ENCODE measurements around the gene CYP4B1. TPM values are rescaled to one million over a fixed set of nuclear protein-coding genes. Genes with fewer than 3 reads are reported as not detected.
"Not testable (repeated sequence)": the region's sequence is repeated elsewhere in the genome, so short reads cannot be mapped to it uniquely, and the experiment has no call there.

CYP4B1 gene
- total and polyA plus RNA-seq, 4 donors: 0.18 to 0.59 (median 0.18) TPM; not detected in 1

DNA sequence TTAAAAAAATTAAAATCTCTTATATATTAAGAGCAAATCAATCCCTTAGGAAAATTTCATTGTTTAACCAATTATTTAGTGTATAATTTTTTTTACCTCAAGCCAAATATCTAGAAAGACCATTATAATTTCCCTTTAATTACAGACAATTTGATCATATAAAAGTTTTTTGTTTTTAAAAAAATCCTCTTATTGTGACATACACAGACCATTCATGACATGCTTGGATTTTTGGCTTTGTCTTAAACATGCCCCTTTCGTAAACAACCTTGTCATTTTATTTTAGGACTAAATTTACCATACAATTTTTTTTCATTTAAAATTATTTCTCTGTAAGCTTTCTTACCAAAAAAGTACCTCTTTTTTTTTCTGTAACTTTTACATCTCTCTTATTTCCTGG is 14.2 kb upstream of the CYP4B1 start:
- Histone ChIP-seq H3K4me3 (ENCODE audit: low read depth in 1 of 3, low read length in 3 of 3) (no peak overlapping the region), H3K9ac (ENCODE audit: low read depth in 1 of 2, low read length in 2 of 2) (no peak overlapping the region), H3K27me3 (ENCODE audit: control insufficient read depth in 4 of 4, insufficient read depth in 4 of 4, low read length in 3 of 4) (no peaks in the 10 kb centered on the region), H3K4me1 (ENCODE audit: control insufficient read depth in 4 of 4, insufficient read depth in 4 of 4, low read length in 3 of 4) (no peaks in the 10 kb centered on the region), H3K36me3 (ENCODE audit: control insufficient read depth in 4 of 4, insufficient read depth in 3 of 4, low read depth in 1 of 4, low read length in 3 of 4) (no peaks in the 10 kb centered on the region), H3K27ac (ENCODE audit: low read depth in 1 of 2, low read length in 2 of 2) (no peak overlapping the region), H3K9me3 (ENCODE audit: control insufficient read depth in 4 of 4, low read length in 3 of 4) (no peaks in the 10 kb centered on the region)
- WGBS: 92% methylated on average over 1 of the region's 1 CpG
- no peak for DNase-seq (ENCODE audit: low spot score)
- TF ChIP-seq, protein P1, sequence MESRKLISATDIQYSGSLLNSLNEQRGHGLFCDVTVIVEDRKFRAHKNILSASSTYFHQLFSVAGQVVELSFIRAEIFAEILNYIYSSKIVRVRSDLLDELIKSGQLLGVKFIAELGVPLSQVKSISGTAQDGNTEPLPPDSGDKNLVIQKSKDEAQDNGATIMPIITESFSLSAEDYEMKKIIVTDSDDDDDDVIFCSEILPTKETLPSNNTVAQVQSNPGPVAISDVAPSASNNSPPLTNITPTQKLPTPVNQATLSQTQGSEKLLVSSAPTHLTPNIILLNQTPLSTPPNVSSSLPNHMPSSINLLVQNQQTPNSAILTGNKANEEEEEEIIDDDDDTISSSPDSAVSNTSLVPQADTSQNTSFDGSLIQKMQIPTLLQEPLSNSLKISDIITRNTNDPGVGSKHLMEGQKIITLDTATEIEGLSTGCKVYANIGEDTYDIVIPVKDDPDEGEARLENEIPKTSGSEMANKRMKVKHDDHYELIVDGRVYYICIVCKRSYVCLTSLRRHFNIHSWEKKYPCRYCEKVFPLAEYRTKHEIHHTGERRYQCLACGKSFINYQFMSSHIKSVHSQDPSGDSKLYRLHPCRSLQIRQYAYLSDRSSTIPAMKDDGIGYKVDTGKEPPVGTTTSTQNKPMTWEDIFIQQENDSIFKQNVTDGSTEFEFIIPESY (IDR thresholded peaks at IDR 0.05): no peak
- TF ChIP-seq GABPA (IDR thresholded peaks at IDR 0.05 in 1 of 2, conservative IDR thresholded peaks at IDR 0.05 in 1 of 2): no peak
- TF ChIP-seq, protein P2, sequence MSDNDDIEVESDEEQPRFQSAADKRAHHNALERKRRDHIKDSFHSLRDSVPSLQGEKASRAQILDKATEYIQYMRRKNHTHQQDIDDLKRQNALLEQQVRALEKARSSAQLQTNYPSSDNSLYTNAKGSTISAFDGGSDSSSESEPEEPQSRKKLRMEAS (IDR thresholded peaks at IDR 0.05): no peak
- TF ChIP-seq HNF4A (conservative IDR thresholded peaks at IDR 0.05): no peak
- TF ChIP-seq YY1 (IDR thresholded peaks at IDR 0.05): no peak
- TF ChIP-seq JUND (IDR thresholded peaks at IDR 0.05): no peak
- TF ChIP-seq EGR1 (IDR thresholded peaks at IDR 0.05; ENCODE audit: low read depth in 2 of 2): no peak
- TF ChIP-seq FOXA1 (IDR thresholded peaks at IDR 0.05): no peak
- TF ChIP-seq, protein P3, sequence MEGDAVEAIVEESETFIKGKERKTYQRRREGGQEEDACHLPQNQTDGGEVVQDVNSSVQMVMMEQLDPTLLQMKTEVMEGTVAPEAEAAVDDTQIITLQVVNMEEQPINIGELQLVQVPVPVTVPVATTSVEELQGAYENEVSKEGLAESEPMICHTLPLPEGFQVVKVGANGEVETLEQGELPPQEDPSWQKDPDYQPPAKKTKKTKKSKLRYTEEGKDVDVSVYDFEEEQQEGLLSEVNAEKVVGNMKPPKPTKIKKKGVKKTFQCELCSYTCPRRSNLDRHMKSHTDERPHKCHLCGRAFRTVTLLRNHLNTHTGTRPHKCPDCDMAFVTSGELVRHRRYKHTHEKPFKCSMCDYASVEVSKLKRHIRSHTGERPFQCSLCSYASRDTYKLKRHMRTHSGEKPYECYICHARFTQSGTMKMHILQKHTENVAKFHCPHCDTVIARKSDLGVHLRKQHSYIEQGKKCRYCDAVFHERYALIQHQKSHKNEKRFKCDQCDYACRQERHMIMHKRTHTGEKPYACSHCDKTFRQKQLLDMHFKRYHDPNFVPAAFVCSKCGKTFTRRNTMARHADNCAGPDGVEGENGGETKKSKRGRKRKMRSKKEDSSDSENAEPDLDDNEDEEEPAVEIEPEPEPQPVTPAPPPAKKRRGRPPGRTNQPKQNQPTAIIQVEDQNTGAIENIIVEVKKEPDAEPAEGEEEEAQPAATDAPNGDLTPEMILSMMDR (IDR thresholded peaks at IDR 0.05; ENCODE audit: low read depth, low read length, missing input control): no peak
- TF ChIP-seq, protein P4, sequence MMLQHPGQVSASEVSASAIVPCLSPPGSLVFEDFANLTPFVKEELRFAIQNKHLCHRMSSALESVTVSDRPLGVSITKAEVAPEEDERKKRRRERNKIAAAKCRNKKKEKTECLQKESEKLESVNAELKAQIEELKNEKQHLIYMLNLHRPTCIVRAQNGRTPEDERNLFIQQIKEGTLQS (IDR thresholded peaks at IDR 0.05): no peak
- TF ChIP-seq HNF4G (IDR thresholded peaks at IDR 0.05): no peak
- no peak for TF ChIP-seq RXRA (IDR thresholded peaks at IDR 0.05)
- no peak for TF ChIP-seq NR2F2 (IDR thresholded peaks at IDR 0.05)
- no peak for TF ChIP-seq RAD21 (IDR thresholded peaks at IDR 0.05)
- TF ChIP-seq, protein P5, sequence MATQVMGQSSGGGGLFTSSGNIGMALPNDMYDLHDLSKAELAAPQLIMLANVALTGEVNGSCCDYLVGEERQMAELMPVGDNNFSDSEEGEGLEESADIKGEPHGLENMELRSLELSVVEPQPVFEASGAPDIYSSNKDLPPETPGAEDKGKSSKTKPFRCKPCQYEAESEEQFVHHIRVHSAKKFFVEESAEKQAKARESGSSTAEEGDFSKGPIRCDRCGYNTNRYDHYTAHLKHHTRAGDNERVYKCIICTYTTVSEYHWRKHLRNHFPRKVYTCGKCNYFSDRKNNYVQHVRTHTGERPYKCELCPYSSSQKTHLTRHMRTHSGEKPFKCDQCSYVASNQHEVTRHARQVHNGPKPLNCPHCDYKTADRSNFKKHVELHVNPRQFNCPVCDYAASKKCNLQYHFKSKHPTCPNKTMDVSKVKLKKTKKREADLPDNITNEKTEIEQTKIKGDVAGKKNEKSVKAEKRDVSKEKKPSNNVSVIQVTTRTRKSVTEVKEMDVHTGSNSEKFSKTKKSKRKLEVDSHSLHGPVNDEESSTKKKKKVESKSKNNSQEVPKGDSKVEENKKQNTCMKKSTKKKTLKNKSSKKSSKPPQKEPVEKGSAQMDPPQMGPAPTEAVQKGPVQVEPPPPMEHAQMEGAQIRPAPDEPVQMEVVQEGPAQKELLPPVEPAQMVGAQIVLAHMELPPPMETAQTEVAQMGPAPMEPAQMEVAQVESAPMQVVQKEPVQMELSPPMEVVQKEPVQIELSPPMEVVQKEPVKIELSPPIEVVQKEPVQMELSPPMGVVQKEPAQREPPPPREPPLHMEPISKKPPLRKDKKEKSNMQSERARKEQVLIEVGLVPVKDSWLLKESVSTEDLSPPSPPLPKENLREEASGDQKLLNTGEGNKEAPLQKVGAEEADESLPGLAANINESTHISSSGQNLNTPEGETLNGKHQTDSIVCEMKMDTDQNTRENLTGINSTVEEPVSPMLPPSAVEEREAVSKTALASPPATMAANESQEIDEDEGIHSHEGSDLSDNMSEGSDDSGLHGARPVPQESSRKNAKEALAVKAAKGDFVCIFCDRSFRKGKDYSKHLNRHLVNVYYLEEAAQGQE (IDR thresholded peaks at IDR 0.05): no peak
- TF ChIP-seq FOXA2 (IDR thresholded peaks at IDR 0.05): no peak
- no peak for TF ChIP-seq TAF1 (conservative IDR thresholded peaks at IDR 0.05)
- no peak for TF ChIP-seq SP1 (IDR thresholded peaks at IDR 0.05)

DNA sequence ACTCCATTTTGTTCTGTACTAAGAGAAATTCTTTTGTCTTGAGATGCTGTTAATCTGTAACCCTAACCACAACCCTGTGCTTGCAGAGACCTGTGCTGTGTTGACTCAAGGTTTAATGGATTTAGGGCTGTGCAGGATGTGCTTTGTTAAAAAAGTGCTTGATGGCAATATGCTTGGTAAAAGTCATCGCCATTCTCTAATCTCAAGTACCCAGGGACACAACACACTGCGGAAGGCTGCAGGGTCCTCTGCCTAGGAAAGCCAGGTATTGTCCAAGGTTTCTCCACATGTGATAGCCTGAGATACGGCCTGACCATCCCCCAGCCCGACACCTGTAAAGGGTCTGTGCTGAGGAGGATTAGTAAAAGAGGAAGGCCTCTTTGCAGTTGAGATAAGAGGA is 10.2 kb upstream of the CYP4B1 start:
- 57% methylated on average over 4 of the region's 4 CpGs for WGBS
- not testable (repeated sequence) for H3K27ac ChIP-seq (ENCODE audit: low read depth in 1 of 2, low read length in 2 of 2)

More for the DNA sequence above, 10.2 kb upstream of the CYP4B1 start:
- H3K27me3 ChIP-seq (ENCODE audit: control insufficient read depth in 4 of 4, insufficient read depth in 4 of 4, low read length in 3 of 4); H3K4me3 ChIP-seq (ENCODE audit: low read depth in 1 of 3, low read length in 3 of 3); H3K4me1 ChIP-seq (ENCODE audit: control insufficient read depth in 4 of 4, insufficient read depth in 4 of 4, low read length in 3 of 4); H3K9ac ChIP-seq (ENCODE audit: low read depth in 1 of 2, low read length in 2 of 2); DNase-seq (ENCODE audit: low spot score); H3K9me3 ChIP-seq (ENCODE audit: control insufficient read depth in 4 of 4, low read length in 3 of 4); H3K36me3 ChIP-seq (ENCODE audit: control insufficient read depth in 4 of 4, insufficient read depth in 3 of 4, low read depth in 1 of 4, low read length in 3 of 4): not testable (repeated sequence)

All from liver (tissue), 9 donors.